Stimulated activated naive CD4-positive, alpha-beta T cell treated with Interleukin-2 at 50 U/mL for 16 hours (primary cell): ENCODE measurements around the gene STX8.

Experiments used
- DNase-seq: peaks from one replicate; lab custom pipeline; 2025; lab: John Stamatoyannopoulos, UW

Gene STX8

GRCh38 chr17:9239793-9240658, 335.6 kb downstream of the STX8 start:
- DNase-seq: peak; percentile 75

GRCh38 chr17:9239246-9239792, 336.3 kb downstream of the STX8 start:
- no peak for DNase-seq

- no peak for DNase-seq
Measured at GRCh38 chr17:9238340-9239245, 337.0 kb downstream of the STX8 start.

GRCh38 chr17:9237661-9238301, 337.8 kb downstream of the STX8 start:
- no peak for DNase-seq

GRCh38 chr17:9237053-9237410, 338.6 kb downstream of the STX8 start:
- DNase-seq: no peak

- no peak for DNase-seq
Measured at GRCh38 chr17:9236286-9237052, 339.2 kb downstream of the STX8 start.

- DNase-seq: no peak
Measured at GRCh38 chr17:9235346-9235745, 340.3 kb downstream of the STX8 start.

GRCh38 chr17:9234389-9234945, 341.2 kb downstream of the STX8 start:
- no peak for DNase-seq

GRCh38 chr17:9233761-9234160, 341.9 kb downstream of the STX8 start:
- DNase-seq: no peak

- no peak for DNase-seq
Measured at GRCh38 chr17:9233271-9233599, 342.4 kb downstream of the STX8 start.

GRCh38 chr17:9232591-9233270, 342.9 kb downstream of the STX8 start:
- DNase-seq: no peak

GRCh38 chr17:9232155-9232475, 343.5 kb downstream of the STX8 start:
- DNase-seq: no peak

GRCh38 chr17:9231449-9232154, 344.0 kb downstream of the STX8 start:
- no peak for DNase-seq

GRCh38 chr17:9230861-9231260, 344.8 kb downstream of the STX8 start:
- no peak for DNase-seq

- no peak for DNase-seq
Measured at GRCh38 chr17:9230346-9230745, 345.3 kb downstream of the STX8 start.

- DNase-seq: no peak
Measured at GRCh38 chr17:9229826-9230201, 345.8 kb downstream of the STX8 start.

- DNase-seq: no peak
Measured at GRCh38 chr17:9229160-9229825, 346.3 kb downstream of the STX8 start.

- no peak for DNase-seq
Measured at GRCh38 chr17:9228408-9229159, 347.0 kb downstream of the STX8 start.

- DNase-seq: no peak
Measured at GRCh38 chr17:9227819-9228407, 347.7 kb downstream of the STX8 start.
